DND-41 (cell line): ENCODE measurements around the gene IFT122.

Experiments
- ATAC-seq: fragments of 200-7000 bp; cut with Tn5 transposase; 3 replicates; pipeline ENCODE4 v1.9.1; 2021; ENCODE audit warnings: low read depth; ENCODE audit not compliant: insufficient read depth
- DNase-seq: peaks from one replicate; pipeline ENCODE4 v3.0.0-alpha.2; 2020
- H2AFZ ChIP-seq: 2 replicates; pipeline ENCODE4 v1.6.0; 2012; ENCODE audit warnings: low read depth, low read length
- H3K27ac ChIP-seq: 2 replicates; pipeline ENCODE4 v1.5.1; 2012; ENCODE audit warnings: low read length, inconsistent platforms
- H3K27me3 ChIP-seq: fragments of 200-600 bp; sonication (generic); 2 replicates; pipeline ENCODE4 v1.6.0; 2012; ENCODE audit warnings: low read length, mild to moderate bottlenecking, inconsistent platforms; ENCODE audit not compliant: insufficient read depth, poor library complexity
- H3K36me3 ChIP-seq: 2 replicates; pipeline ENCODE4 v1.5.1; 2012; ENCODE audit warnings: low read length, inconsistent platforms; ENCODE audit not compliant: insufficient read depth
- H3K4me1 ChIP-seq: 2 replicates; pipeline ENCODE4 v1.5.1; 2012; ENCODE audit warnings: mild to moderate bottlenecking, low read length; ENCODE audit not compliant: insufficient read depth
- H3K4me2 ChIP-seq: 2 replicates; pipeline ENCODE4 v1.6.0; 2012; ENCODE audit warnings: mild to moderate bottlenecking, moderate library complexity, low read length, inconsistent platforms; ENCODE audit not compliant: insufficient read depth
- H3K4me3 ChIP-seq, 2 experiments: fragments of 200-600 bp in 1 of 2; shearing (Covaris generic) in 1 of 2; 2 replicates each; pipeline ENCODE4 v1.5.1; 2012 to 2016; ENCODE audit warnings: inconsistent platforms in 2 of 2, low read length in 2 of 2, mild to moderate bottlenecking in 2 of 2, low read depth in 1 of 2, moderate library complexity in 1 of 2
- H3K79me2 ChIP-seq: 2 replicates; pipeline ENCODE4 v1.6.0; 2012; ENCODE audit warnings: low read length, inconsistent platforms; ENCODE audit not compliant: insufficient read depth
- H3K9ac ChIP-seq: 2 replicates; pipeline ENCODE4 v1.6.0; 2012; ENCODE audit warnings: low read depth, mild to moderate bottlenecking, inconsistent platforms, low read length, moderate library complexity
- H3K9me3 ChIP-seq: 2 replicates; pipeline ENCODE4 v1.5.1; 2012; ENCODE audit warnings: low read length, moderate library complexity, mild to moderate bottlenecking, inconsistent platforms; ENCODE audit not compliant: insufficient read depth, severe bottlenecking
- H4K20me1 ChIP-seq: 2 replicates; pipeline ENCODE4 v1.6.0; 2012; ENCODE audit warnings: low read length; ENCODE audit not compliant: insufficient read depth
- CTCF ChIP-seq: IDR thresholded peaks from 2 replicates; pipeline ENCODE4 v1.5.1; 2012; ENCODE audit warnings: borderline replicate concordance, low read length, moderate library complexity, mild to moderate bottlenecking; ENCODE audit not compliant: poor library complexity, severe bottlenecking; ENCODE audit errors: extremely low read depth
- EZH2 ChIP-seq: IDR thresholded peaks from 3 replicates; pipeline ENCODE4 v1.6.1; 2012; ENCODE audit warnings: borderline replicate concordance, low read depth, mild to moderate bottlenecking, moderate library complexity, low read length, inconsistent platforms; ENCODE audit not compliant: severe bottlenecking

Gene IFT122

DNA sequence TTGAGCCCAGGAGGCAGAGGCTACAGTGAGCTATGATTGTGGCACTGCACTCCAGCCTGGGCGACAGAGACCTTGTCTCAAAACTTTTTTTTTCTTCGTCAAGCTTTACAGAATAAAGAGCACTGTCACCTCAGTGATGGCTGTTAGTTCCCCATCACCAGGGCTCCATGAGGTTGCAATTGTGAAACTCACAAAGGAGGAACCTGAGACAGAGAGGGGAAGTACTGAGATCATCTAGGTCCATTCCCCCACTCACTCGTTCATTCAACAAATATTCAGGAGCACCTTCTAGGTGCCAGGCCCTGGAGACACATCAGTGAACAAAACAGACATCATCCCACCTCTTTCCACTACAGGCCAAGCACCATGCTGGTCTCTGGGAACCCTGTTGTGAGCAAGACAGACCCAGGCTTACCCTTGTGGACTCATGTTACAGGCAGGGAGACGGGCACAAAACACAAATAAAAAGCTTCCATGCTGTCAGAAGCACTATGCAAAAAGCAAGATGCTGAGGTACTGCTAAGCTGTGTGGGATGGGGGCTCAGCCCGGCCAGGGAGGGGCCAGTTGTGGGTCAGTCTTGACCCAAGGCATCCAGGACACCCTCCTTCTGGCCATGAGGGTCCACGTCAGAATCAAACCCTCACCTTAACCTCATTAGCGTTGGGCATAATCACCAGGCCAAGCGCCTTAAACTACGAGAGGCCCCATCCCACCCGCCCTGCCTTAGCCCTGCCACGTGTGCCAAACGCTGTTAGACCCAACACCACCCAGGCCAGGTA is 86.3 kb downstream of the IFT122 start:
- Histone ChIP-seq H3K79me2 (no peaks in the 10 kb centered on the region), H3K36me3 (no peaks in the 10 kb centered on the region), H3K9me3 (no peaks in the 10 kb centered on the region), H3K4me3 (no peak overlapping the region), H3K4me2 (no peak overlapping the region), H3K27ac (no peak overlapping the region), H4K20me1 (no peaks in the 10 kb centered on the region), H3K9ac (no peak overlapping the region), H3K27me3 (no peaks in the 10 kb centered on the region), H3K4me1 (no peaks in the 10 kb centered on the region), H2AFZ (no peak overlapping the region)
- DNase-seq (no peak), ATAC-seq (no peak)
- no peak for TF ChIP-seq EZH2
- no peak for TF ChIP-seq CTCF

GRCh38 chr3:129527262-129527661 is 87.2 kb downstream of the IFT122 start:
- Histone ChIP-seq H2AFZ (no peak overlapping the region), H3K36me3 (no peaks in the 10 kb centered on the region), H4K20me1 (no peaks in the 10 kb centered on the region), H3K79me2 (no peaks in the 10 kb centered on the region), H3K9ac (no peak overlapping the region), H3K4me1 (no peaks in the 10 kb centered on the region), H3K27me3 (no peaks in the 10 kb centered on the region), H3K4me3 (no peak overlapping the region), H3K27ac (no peak overlapping the region), H3K4me2 (no peak overlapping the region), H3K9me3 (no peaks in the 10 kb centered on the region)
- TF ChIP-seq EZH2 = no peak
- TF ChIP-seq CTCF = no peak
- no peak for DNase-seq
- ATAC-seq = no peak; the same call in 2 of the 3 replicates

DNA sequence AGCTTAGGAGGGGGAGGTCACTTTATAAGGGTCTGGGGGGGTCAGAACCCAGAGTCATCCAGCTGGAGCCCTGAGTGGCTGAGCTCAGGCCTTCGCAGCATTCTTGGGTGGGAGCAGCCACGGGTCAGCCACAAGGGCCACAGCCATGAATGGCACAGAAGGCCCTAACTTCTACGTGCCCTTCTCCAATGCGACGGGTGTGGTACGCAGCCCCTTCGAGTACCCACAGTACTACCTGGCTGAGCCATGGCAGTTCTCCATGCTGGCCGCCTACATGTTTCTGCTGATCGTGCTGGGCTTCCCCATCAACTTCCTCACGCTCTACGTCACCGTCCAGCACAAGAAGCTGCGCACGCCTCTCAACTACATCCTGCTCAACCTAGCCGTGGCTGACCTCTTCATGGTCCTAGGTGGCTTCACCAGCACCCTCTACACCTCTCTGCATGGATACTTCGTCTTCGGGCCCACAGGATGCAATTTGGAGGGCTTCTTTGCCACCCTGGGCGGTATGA is 88.6 kb downstream of the IFT122 start, which contains the start of gene RHO:
Gene RHO (plus strand): TSS at position 51 of the 512 bp plus-strand sequence. CDS start 95 bp downstream, at position 146.
- ATAC-seq = no peak

More for the DNA sequence above, 88.6 kb downstream of the IFT122 start, which contains the start of gene RHO:
- DNase-seq = no peak
- Histone ChIP-seq H3K79me2 (no peaks in the 10 kb centered on the region), H3K4me3 (no peak within 1 kb of the TSS), H3K27me3 (no peaks in the 10 kb centered on the region), H3K4me2 (no peak within 1 kb of the TSS), H2AFZ (no peak within 1 kb of the TSS), H3K36me3 (no peaks in the 10 kb centered on the region), H3K4me1 (no peaks in the 10 kb centered on the region), H3K27ac (no peak within 1 kb of the TSS), H3K9me3 (no peaks in the 10 kb centered on the region), H4K20me1 (no peaks in the 10 kb centered on the region), H3K9ac (no peak within 1 kb of the TSS)
- no peak for TF ChIP-seq CTCF
- TF ChIP-seq EZH2 = no peak
